Measurements from ENCODE around the gene STX5. TPM values are rescaled to one million over a fixed set of nuclear protein-coding genes. Genes with fewer than 3 reads are reported as not detected.

Gene STX5
- total RNA-seq, 4 donors from 2014 or later, result 22.8 to 31.6 (median 31.6) TPM

DNA sequence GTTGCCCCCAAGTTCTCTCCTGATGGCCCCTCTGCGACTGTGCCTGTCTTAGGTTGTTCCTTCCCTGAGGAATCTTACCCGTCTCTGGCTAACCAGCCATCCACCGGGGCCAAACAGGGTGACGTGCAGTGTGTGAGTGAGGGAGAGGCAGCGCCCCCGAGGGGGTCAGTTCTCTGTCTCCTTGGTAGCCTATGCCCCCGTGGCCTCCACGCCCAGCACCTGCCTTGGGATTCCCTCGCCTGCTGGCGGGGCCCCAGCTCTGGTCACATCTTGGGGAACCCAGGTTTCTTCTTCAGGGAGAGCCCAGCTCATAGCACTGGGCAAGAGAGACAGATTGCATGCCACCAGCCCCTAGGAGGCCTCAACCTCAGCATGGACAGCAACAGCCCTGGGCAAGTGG lies 32.4 kb downstream of the STX5 start:
- H3K36me3 ChIP-seq, result peaks cover 82 to 93% (median 93%) of the 10 kb centered on the region in 4 donors
- 80% methylated on average over 7 of the region's 10 CpGs for WGBS
- H3K4me1 ChIP-seq, result peaks cover 14 to 25% (median 18%) of the 10 kb centered on the region in 4 donors
- DNase-seq (ENCODE audit: extremely low spot score), result no peak
- TF ChIP-seq POLR2AphosphoS5 (IDR thresholded peaks at IDR 0.05) (no peak), EP300 (IDR thresholded peaks at IDR 0.05) (no peak), POLR2A (IDR thresholded peaks at IDR 0.05; ENCODE audit: low read depth) (no peak)
- TF ChIP-seq, protein P1, sequence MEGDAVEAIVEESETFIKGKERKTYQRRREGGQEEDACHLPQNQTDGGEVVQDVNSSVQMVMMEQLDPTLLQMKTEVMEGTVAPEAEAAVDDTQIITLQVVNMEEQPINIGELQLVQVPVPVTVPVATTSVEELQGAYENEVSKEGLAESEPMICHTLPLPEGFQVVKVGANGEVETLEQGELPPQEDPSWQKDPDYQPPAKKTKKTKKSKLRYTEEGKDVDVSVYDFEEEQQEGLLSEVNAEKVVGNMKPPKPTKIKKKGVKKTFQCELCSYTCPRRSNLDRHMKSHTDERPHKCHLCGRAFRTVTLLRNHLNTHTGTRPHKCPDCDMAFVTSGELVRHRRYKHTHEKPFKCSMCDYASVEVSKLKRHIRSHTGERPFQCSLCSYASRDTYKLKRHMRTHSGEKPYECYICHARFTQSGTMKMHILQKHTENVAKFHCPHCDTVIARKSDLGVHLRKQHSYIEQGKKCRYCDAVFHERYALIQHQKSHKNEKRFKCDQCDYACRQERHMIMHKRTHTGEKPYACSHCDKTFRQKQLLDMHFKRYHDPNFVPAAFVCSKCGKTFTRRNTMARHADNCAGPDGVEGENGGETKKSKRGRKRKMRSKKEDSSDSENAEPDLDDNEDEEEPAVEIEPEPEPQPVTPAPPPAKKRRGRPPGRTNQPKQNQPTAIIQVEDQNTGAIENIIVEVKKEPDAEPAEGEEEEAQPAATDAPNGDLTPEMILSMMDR (IDR thresholded peaks at IDR 0.05), result no peak
- intact Hi-C loops (cut with DNase I), result no loop called here
- no peaks in the 10 kb centered on the region for H3K27me3 ChIP-seq
- H3K9me3 ChIP-seq, result no peaks in the 10 kb centered on the region
- no peak overlapping the region for H3K4me3 ChIP-seq
- H3K27ac ChIP-seq (replicated peaks in 1 of 4), result no peak overlapping the region

DNA sequence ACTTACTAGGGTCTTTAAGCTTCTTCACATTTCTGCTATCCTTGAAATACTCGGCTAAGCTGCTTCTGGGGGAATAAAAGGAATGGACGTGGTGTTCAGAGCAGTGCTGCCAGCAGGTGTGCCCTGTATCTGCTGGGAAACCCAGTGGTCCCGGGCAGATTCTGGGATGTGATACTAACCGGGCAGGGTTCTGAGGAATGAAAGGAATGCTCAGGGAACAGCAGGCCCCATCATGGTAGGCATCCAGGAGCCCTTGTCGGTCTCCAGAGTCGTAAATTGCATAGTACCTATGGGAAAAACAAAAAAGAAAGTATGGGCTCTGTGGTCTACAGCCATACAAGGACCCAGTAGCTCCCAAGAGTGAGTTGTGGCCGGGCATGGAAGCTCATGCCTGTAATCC lies 35.6 kb downstream of the STX5 start:
- Histone ChIP-seq H3K27ac (replicated peaks in 1 of 4) (no peak overlapping the region), H3K36me3 (peaks cover 83 to 92% (median 87%) of the 10 kb centered on the region in 4 donors), H3K4me1 (peaks cover 10 to 14% (median 13%) of the 10 kb centered on the region in 4 donors), H3K9me3 (no peaks in the 10 kb centered on the region), H3K27me3 (no peaks in the 10 kb centered on the region), H3K4me3 (no peak overlapping the region)
- DNase-seq (ENCODE audit: extremely low spot score), result no peak
- 86% methylated on average over 7 of the region's 7 CpGs for WGBS
- intact Hi-C loops (cut with DNase I), result no loop called here
- TF ChIP-seq POLR2AphosphoS5 (IDR thresholded peaks at IDR 0.05) (no peak), EP300 (IDR thresholded peaks at IDR 0.05) (no peak)
- TF ChIP-seq, protein P1 (IDR thresholded peaks at IDR 0.05), result no peak

DNA sequence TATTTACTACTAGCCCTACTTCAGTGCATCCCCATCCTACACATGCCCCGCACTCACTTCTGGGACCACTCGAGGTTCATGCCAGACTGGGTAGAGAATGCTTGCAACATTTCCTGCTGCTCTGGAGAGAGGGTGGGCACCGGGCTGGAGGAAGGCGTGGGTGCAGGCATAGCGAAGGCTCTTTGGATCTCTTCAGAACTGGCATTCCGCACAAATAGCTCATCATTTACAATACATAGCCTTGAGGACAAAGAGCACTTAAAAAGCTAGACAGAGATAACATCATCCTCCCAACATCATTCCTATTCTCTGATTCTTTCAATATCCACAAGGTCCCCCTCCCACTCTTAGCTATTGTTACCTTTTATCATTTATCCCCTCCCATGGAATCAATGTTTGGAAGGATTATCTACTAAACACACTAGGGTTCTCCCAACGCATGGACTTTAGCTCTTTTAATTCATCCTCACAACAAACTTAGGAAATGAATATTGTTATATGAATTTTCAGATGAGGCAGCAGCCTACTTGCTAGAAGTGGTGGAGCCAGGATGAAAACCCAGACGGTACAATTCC lies 37.6 kb downstream of the STX5 start:
- Histone ChIP-seq H3K9me3 (no peaks in the 10 kb centered on the region), H3K27ac (replicated peaks in 1 of 4) (no peak overlapping the region), H3K36me3 (peaks cover 63 to 86% (median 82%) of the 10 kb centered on the region in 4 donors), H3K27me3 (no peaks in the 10 kb centered on the region), H3K4me1 (peaks cover 23 to 34% (median 32%) of the 10 kb centered on the region in 4 donors), H3K4me3 (no peak overlapping the region)
- TF ChIP-seq POLR2AphosphoS5 (IDR thresholded peaks at IDR 0.05) (no peak), EP300 (IDR thresholded peaks at IDR 0.05) (no peak), POLR2A (IDR thresholded peaks at IDR 0.05; ENCODE audit: low read depth) (no peak)
- TF ChIP-seq, protein P1 (IDR thresholded peaks at IDR 0.05), result no peak
- 83% methylated on average over 8 of the region's 8 CpGs for WGBS
- no peak for DNase-seq (ENCODE audit: extremely low spot score)
- intact Hi-C loops (cut with DNase I), result loop anchor here (5.0 kb wide), 1 partner anchor 38 kb away; the partner anchor contains the start of genes STX5 and TEX54

DNA sequence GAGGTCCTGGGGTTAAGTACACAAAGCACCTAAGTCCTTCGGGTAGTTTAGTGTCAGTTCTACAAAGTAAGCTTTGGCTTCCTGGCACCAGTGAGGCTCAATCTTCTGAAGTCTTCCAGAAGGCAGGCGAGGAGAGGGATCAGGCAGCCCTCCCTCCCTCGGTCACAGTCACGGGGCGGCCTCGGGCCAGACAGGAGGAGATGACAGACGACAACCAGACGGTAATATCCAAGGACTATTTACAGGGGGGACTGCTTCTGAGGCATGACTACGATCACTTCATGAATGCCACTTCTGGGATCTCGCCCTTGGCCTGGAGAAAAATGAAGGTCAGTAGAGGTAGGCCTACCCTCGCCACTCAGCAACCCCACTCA lies 39.7 kb downstream of the STX5 start:
- H3K36me3 ChIP-seq, result peaks cover 42 to 72% (median 65%) of the 10 kb centered on the region in 4 donors
- DNase-seq (ENCODE audit: extremely low spot score), result no peak
- H3K27ac ChIP-seq (replicated peaks in 1 of 4), result peak overlapping the region; percentile 84 to 91 (median 86)
- no peaks in the 10 kb centered on the region for H3K9me3 ChIP-seq
- WGBS, result 12% methylated on average over 3 of the region's 11 CpGs
- H3K4me3 ChIP-seq, result peak overlapping the region; percentile 69 to 87 (median 86)
- TF ChIP-seq, protein P1 (IDR thresholded peaks at IDR 0.05), result no peak
- TF ChIP-seq EP300 (IDR thresholded peaks at IDR 0.05), result no peak
- TF ChIP-seq POLR2AphosphoS5 (IDR thresholded peaks at IDR 0.05), result no peak
- no peak for TF ChIP-seq POLR2A (IDR thresholded peaks at IDR 0.05; ENCODE audit: low read depth)
- intact Hi-C loops (cut with DNase I), result loop anchor here (5.0 kb wide), 1 partner anchor 40 kb away; the partner anchor contains the start of genes STX5 and TEX54
- peaks cover 38 to 51% (median 49%) of the 10 kb centered on the region in 4 donors for H3K4me1 ChIP-seq
- no peaks in the 10 kb centered on the region for H3K27me3 ChIP-seq
